ENCODE data around the gene CD151. TPM values are rescaled to one million over a fixed set of nuclear protein-coding genes. Genes with fewer than 3 reads are reported as not detected.

CD151 gene
- total RNA-seq, 1 experiment from 2014 or later = 226 TPM

DNA sequence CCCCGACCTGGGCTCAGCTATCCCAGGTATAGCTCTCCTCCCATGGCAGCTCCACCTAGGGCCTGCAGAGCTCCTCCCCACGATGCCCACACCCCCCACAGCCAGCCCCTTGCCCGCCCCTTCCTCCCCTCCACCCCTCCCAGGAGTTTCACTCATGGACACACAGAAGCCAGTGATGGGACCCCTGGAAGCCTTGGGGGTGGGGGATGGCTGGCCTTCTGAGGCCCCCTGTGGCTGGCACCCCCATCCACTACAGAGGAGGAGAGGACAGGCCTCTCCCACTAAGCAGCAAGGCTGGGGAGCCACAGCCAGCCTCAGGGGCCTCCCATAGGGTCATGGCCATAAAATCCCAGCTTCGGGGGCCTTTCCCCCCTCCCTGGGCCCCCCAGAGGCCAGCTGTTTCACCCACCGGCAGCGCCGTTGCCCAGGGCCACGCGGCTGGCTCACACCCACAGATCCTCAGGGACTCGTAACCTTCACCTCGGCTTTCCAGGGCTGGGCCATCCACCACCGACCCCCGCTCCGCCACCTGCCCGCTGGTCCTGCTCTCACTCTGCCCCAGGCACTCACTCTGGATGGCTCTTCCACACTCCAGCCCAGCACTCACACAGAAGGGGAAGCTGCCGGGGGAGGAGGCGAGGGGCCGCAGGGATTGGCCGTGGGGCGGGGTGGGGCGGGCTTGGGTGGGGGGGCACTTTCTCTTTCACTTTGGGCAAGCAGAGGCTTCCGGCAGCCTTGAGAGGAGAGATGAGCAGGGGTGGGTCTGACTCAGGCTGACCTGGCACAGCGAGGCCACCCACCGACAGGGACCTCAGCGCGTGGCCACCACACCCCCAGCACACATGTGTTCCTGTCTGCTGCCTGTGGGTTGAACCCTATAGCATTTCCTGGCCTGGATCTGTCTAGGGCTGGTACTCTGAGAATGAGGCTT lies 36.9 kb upstream of the CD151 start:
- in situ Hi-C loops (cut with HindIII; ENCODE audit: low sequenced_read_pairs) = no loop called here
- no peak for DNase-seq (ENCODE audit: low spot score)

DNA sequence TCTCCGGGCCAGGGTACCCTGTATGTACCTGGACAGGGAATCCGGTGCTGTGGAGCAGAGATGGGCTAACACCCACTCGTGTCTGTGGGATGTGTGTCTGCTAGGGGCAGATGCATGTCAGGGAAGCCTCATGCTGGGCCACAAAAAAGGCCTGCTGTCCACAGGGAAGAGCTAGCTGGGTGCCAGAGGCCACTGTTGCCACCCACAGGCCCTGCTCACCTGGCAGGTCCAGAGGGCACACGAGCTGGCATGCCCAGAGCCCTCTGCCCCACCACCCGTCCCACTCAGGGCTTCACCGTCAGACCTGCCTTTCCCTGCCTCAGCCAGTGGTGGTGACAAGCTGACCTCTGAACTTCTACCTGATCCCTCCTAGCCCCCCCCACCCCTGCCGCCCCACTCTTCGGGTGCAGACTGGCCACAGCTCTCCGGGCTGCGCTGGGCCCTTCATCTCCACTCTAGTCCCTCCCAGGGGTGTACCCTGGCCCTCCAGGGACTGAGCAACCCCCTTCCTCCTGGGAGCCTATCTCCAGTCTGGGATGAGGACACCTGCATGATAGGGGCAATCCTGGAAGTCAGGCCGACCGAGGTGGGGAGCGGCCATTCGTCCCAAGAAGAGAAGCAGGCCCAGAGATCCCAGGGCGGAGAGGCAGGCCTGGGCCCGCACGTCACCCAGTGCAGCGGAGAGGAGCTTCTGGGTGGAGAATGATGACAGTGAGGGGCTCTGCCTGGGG lies 36.0 kb upstream of the CD151 start:
- in situ Hi-C loops (cut with HindIII; ENCODE audit: low sequenced_read_pairs) = no loop called here
- DNase-seq (ENCODE audit: low spot score) = no peak

DNA sequence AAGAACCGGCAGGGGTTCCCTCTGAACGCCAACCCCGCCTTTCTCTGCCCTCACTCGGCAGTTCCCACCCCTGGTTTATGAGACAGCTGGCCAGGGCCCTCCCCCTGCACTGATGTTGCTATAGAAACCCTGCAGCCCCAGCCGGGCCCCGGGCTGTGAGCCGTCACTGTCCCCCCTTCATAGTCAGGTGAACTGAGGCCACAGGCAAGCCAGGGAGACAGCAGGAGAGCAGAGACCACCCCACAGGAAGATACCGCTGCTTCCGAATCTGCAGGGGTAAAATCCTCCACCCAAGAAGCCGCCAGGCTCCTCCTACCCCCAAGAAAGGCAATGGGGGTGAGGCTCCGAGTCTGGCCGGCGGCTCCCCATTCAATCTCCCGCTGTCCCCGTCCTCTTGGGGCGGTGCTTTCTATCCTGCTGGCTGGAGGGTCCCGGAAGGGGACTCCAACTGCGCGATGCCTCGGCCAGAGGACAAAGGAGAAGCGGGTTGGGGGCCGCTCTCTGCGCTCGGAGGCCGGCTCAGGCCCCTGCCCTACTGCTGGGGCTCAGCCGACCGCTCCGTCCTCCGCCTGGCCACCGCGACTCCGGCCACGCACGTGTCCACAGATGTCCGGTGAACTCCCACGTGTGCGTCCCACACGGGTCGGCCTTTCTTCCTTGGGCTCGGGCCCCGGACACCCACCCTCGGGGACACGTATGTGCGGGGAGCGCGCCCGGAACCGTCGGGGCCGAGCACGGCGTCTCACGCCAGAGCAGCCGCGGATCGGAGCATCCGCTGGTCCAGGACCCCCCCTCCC lies 35.3 kb upstream of the CD151 start:
- in situ Hi-C loops (cut with HindIII; ENCODE audit: low sequenced_read_pairs) = no loop called here
- peak; percentile 75 for DNase-seq (ENCODE audit: low spot score)

DNA sequence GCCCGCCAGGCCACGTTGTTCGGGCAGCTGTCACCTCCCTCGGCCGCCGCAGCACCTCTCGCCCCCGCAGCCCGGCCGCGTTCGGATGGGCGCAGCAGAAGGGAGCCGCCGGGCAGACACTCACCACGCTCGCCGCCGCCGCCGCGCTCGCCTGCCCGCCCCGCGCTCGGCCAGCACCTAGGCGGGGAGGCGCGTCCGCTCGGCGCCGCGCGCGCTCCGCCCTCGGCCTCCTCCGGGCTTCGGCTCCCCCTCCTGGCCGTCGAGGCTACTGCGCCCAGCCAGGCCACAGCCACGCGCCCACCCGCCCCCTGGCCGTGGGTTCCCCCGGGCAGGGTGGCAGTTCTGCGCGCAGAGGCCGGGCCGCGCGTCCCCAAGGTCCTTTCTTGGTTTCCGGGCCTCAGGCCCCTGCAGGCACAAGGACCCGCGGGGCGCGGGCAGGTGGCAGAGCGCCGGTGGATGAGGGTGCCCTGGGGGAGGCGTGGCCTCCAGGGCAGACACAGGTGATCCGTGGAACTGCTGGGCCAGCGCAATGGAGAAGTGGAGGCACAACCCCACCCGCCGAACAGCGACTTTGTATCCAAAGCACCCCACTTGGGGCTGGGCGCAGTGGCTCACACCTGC lies 34.5 kb upstream of the CD151 start, which contains the start of gene SLC25A22:
Gene SLC25A22, minus strand, starts transcription at position 189 of the 621 bp plus-strand sequence. CDS start 3,275 bp downstream, outside the sequence.
- peak; percentile 79 for DNase-seq (ENCODE audit: low spot score)
- in situ Hi-C loops (cut with HindIII; ENCODE audit: low sequenced_read_pairs) = no loop called here

DNA sequence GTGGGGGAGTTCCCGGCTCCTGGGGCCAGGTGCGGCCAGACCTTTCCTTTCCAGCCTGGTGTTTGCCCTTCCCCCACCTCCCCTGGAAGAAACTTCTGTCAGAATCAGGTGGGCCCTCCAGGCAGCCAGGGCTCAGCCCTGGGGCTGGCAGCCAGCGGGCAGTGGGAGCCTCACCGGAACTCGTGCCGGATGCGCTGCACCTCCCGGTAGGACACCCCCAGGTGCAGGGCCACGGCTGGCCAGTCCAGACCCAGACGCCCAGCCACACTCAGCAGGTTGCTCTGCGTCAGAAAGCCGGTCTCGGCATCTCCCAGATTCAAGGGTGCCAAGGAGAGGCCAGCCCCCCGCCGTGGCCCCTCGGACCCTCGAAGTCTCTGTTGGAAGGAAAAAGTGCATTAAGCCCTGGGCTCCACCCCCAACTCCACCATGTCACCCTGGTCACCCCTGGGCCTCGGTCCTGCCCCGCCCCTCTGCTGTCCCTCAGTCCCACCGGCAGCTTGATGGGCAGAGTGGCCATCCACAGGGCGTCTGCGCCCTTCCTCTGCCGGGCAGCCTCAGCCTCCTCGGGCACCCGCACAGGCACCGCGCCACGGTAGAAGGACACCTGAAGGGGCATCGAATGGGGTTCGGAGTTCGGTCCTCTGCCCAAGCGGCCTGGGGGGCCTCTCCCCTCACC lies 33.0 kb upstream of the CD151 start:
- in situ Hi-C loops (cut with HindIII; ENCODE audit: low sequenced_read_pairs) = no loop called here
- DNase-seq (ENCODE audit: low spot score) = no peak

DNA sequence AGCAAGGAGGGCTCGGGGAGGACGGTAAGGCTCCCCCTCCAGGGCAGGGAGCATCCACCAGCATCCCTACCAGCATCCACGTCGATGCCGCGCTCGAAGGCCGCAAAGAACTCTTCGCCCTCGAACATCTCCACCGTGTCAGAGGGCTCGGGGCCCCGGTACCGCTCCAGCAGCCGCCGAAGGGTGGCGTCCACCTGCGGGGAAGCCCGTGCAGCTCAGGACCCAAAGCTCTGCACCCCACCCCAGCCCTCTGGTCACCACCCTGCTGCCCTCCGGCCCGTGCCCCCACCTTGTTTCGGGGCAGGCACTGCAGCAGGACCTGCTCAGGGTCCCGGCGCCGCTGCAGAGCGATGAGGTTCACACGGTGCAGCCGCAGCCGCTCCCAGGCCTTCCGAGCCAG lies 32.3 kb upstream of the CD151 start:
- in situ Hi-C loops (cut with HindIII; ENCODE audit: low sequenced_read_pairs) = no loop called here
- no peak for DNase-seq (ENCODE audit: low spot score)

DNA sequence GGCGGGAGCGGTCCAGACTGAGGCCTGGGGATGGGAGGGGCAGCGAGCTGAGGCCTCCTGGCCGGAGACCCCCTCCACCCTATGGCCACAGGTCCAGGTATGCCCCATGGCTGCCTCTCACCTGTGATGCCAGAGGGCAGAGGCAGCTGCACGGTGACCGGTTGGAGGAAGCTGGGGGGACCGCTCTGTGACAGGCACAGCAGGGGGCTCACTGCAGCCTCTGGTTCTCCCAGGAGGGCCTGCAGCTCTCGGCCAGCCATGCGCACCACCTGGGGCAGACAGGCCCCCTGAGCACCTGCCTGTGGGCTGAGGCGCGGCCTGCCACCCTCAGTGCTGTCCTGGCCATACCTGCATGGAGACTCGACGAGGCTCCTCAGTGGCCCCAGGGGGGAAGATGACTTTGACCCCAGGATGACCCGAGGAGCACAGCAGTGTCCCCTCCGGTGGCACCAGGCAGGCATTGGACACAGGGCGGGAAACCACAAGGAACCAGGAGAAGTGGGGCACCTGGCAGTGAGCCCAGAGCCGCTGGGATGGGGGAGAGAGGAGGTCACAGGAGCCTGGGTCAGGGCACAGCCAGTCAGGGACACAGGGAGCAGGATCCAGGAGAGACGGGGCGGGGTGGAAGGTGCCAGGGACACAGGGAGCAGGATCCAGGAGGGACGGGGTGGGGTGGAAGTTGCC lies 31.5 kb upstream of the CD151 start:
- no peak for DNase-seq (ENCODE audit: low spot score)
- in situ Hi-C loops (cut with HindIII; ENCODE audit: low sequenced_read_pairs) = no loop called here

DNA sequence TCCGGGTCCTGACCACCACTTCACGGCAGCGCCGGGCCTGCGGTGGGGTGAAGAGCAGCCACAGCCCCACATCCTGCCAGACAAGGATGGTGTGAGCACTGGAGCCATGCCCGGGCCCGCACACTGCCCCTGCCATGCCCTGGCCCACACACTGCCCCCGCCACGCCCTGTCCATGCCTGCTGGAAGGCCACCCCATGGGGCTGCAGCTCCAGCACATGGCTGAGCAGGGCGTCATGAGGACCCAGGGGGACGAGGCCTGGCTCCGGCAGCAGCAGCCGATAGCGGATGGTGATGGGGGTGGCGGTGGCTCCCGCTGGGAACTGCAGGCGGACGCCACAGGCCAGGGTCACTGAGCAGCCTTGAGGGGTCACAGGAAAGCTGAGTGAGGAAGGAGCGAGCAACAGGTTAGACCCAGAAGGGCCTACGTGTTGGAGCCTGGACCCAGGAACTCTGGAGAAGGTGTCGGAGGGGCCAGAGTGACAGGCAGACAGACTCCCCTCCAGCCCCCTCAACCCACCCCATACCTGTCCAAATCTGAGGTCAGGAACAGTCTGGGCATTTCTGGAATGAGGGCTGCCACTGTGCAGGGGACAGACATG lies 30.6 kb upstream of the CD151 start:
- no peak for DNase-seq (ENCODE audit: low spot score)
- in situ Hi-C loops (cut with HindIII; ENCODE audit: low sequenced_read_pairs) = no loop called here

DNA sequence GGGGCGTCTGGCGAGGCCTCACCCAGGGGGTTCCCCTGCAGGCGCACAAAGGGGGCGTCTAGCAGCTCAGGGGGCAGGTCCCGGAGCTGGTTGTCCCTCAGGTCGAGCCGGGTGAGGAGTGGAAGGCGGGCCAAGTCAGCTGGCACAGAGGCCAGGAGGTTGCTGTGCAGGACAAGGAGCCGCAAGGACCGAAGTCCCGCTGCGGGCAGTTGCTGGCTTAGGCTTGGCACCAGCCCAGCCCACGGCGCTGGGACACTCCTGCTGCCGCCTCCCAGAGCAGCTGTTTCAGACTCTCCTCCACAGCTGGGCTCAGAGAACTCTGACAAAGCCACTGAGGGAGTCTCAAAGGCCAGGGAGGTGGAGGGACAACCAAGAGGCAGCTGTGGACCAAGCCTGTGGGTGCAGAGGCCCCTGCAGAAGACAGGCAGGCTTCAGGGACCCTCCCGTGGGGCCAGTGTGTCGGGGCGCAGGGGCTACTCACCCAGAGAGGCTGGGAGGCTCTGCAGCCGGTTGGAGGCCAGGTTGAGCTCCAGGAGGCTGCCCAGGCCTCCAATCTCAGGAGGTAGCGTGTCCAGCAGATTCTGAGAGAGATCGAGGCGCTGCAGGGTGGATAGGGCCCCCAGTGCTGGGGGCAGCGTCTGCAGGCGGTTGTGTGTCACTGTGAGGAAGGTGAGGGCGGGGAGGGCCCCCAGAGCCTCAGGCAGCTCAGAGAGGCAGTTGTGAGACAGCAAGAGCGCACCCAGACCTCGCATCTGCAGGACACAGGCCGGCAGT lies 29.9 kb upstream of the CD151 start:
- DNase-seq (ENCODE audit: low spot score) = no peak
- in situ Hi-C loops (cut with HindIII; ENCODE audit: low sequenced_read_pairs) = no loop called here

DNA sequence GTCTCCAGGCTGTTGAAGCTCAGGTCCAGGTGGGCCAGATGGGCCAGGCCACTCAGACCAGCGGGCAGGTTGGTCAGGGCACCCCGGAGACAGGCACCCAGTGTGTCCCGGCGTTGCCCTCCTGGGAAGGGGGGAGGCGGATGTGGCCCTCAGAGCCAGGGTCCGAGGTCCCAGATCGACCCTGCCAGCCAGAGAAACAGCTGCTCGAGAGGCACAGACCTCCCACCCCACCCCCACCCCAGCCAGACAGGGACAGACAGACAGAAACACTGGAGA lies 29.3 kb upstream of the CD151 start:
- in situ Hi-C loops (cut with HindIII; ENCODE audit: low sequenced_read_pairs) = no loop called here

DNA sequence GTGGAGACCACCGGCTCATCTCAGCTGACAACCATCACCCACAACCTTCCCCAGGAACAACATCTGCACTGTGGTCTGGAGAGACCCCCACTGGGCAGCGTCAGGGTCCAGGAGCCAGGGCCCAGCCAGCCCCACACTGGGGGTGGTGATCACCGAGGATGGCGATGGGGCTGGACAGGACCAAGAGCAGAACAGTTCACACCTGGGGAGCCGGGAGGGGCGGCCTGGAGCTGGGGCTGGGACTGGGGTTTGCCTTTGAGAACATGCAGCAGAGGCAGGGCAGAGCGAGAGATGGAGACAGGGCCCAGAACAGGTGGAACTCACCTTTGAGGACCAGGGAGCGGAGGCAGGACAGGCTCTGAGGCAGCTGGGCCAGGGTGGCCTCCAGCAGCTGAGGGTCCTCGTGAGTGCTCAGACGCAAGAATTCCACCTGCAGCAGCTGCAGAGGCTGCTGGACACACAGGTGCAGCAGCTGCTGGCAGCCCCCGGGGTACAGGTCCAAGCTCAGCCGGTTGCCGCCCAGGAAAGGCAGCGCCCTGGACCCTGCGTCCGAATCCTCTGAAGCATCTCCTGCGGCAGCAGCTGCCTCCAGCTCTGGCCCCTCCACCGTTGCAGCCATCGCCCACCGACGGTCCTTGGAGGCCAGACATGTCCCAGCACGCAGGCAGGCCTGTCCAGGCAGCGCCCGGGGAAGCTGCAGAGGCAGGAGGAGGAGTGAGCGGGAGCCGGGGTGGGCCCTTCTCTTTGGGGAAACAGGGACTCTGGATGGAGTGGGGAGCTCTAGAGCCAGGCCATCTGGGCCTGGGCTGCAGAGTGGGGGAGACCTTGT lies 28.8 kb upstream of the CD151 start:
- no peak for DNase-seq (ENCODE audit: low spot score)
- in situ Hi-C loops (cut with HindIII; ENCODE audit: low sequenced_read_pairs) = no loop called here

More for the DNA sequence above, 29.3 kb upstream of the CD151 start:
- DNase-seq (ENCODE audit: low spot score) = no peak

DNA sequence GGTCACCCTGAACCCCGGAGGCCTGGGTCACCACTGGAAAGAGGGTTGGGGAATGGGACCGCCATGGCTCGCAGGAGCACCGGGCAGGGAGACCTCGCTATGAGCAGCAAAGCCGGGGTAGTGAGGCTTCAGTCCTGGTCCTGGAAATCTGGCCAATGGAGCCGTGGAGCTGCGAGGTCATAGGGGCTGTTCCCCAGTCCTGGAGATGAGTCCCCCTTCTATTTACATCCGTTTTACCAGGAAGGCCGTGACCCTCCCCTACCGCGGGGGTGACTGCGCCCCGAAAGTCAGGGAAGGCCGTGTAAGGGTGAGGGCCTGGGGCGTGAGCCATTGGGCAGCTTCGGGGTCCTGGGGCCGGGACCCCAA lies 28.2 kb upstream of the CD151 start:
- in situ Hi-C loops (cut with HindIII; ENCODE audit: low sequenced_read_pairs) = no loop called here
- no peak for DNase-seq (ENCODE audit: low spot score)

DNA sequence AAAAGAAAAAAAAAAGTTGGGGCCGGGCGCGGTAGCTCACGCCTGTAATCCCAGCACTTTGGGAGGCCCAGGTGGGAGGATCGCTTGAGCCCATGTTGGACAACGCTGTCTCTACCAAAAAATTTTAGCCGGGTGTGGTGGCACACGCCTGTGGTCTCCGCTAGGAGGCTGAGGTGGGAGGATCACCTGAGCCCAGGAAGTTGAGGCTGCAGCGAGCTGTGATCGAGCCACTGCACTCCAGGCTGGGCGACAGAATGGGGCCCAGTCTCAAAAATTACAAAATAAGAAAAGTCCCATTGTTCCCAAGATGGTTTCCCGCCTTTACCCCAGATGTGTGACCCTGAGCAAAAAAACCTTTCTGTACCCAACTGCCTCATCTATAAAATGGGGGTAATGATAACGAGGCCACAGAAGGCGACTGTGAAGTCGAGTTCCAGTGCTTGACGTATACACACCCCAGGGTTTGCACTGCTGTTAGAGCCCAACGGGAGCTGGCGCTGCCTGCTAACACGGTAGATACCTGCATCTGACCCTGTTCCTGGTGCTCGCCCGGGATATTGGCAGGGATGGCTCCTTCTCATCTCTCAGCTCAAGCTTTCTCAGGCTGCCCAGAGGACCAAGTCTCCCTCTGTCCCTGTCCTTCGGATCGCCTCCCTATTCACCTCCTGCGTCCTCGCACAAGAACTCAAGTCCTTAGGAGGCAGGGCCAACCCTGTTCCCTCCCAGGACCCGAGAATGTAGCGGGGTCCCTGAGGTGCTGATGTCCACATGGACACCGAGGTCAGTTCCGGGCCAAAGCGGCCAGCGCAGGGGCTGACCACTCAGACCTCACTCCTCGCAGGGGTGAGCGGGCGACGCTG lies 24.1 kb upstream of the CD151 start:
- in situ Hi-C loops (cut with HindIII; ENCODE audit: low sequenced_read_pairs) = no loop called here
- DNase-seq (ENCODE audit: low spot score) = peak; percentile 83

DNA sequence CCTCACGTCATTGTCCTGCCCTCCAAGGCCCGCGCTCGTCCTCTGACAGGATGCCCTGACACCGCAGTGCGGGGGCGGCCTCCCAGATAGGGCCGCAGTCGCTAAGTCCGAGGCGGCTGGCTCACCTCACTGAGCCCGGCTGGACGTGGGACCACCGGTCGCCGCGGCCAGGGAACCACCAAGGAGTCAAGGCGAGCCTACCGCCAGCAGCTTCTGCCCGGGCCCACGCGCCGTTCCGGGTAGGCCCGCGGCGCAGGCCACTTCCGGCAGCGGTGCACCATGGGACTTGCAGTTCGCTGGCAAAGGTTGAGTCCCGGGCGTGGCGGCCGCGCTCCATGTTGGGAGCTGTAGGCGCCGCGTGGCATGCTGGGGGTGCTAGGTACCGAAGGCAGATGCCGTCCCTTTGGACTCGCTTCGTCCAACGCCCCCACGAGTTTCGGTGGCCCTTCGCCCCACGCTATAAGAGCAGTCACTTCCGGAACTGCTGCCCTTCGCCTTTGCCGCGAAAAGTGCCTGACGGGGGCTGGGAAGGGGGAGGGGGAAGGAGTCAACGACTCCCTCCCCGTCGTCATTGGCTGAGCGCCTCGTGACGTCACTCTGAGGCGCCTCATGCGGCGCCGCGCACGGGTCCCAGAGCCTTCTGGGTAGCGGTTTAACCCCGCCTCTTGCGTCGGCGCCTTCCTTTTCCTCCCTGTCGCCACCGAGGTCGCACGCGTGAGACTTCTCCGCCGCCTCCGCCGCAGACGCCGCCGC lies 23.3 kb upstream of the CD151 start, which contains the start of gene RPLP2:
Gene RPLP2, plus strand, starts transcription at position 681 of the 753 bp plus-strand sequence. CDS start 268 bp downstream, outside the sequence.
- DNase-seq (ENCODE audit: low spot score) = peak; percentile 95
- in situ Hi-C loops (cut with HindIII; ENCODE audit: low sequenced_read_pairs) = no loop called here
